EL (cell line): ENCODE results near the gene FBLN1.
A peak's percentile ranks its signal among the peaks of the same experiment; 100 is the strongest.
"Not testable (repeated sequence)": the region's sequence is repeated elsewhere in the genome, so short reads cannot be mapped to it uniquely, and the experiment has no call there.

Source experiments
- DNase-seq: peaks from one replicate; pipeline ENCODE4 v3.0.0-alpha.2; 2016

The FBLN1 gene

GRCh38 chr22:45528046-45528445 is 25.4 kb downstream of the FBLN1 start:
- no peak for DNase-seq

- no peak for DNase-seq
Observed at GRCh38 chr22:45529105-45529504, 26.4 kb downstream of the FBLN1 start.

- DNase-seq: no peak
Observed at GRCh38 chr22:45529971-45530575, 27.4 kb downstream of the FBLN1 start.

DNA sequence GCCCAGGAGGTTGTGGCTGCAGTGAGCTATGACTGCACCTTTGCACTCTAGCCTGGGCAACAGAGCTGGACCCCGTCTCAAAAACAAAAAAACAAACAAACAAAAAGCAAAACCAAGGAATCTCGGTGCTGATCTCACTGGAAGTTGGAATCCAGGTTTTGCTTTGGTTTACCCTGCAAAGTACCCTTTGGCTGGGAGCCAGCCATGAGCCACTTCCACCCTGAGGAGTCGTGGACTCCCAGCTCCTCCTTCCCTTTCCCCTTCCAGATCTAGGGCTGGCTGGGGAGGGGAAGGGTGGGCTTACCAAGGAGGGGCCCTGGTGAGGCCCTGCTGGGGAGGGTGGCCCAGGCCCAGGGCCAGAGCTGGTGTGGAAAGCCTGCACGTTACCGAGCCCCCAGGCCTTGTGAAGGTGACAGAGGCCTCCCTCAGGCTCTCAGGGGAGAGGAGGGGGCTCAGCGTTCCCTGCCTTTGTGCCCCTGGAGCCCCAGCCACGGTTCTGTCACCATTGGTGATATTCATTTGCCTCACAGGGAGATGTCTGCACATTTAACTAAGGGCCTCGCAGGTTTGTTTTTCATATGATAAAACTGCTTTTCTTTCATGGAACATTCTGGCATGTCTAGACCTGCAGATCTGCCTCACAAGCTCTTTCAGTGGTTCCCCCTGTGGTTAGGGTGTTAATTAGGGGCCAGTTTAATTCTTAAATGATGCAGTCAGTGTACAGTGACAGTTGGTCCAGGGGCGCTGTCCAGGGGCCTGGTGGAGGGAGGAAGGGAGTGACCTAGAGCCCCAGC is 29.0 kb downstream of the FBLN1 start:
- no peak for DNase-seq

DNA sequence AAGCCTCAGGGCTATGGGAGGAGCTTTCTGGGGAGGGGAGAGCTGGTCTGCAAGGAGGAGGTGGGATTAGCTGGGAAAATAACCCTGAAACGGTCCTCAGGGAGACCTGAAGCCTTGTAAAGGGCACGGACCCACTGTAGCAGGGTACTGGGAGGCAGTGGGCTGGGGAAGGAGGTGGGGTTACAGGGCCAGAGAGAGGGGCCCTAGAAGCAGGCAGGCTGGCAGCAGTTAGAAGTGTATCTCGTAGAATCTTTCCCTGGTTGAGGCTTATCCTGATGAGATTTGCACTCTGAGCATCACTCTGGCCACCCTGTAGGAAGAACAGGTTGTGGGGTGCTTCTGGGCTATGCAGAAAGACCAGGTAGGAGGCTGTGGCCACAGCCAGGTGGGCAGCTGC is 29.6 kb downstream of the FBLN1 start:
- no peak for DNase-seq

- no peak for DNase-seq
Observed at GRCh38 chr22:45533703-45534102, 31.0 kb downstream of the FBLN1 start.

DNA sequence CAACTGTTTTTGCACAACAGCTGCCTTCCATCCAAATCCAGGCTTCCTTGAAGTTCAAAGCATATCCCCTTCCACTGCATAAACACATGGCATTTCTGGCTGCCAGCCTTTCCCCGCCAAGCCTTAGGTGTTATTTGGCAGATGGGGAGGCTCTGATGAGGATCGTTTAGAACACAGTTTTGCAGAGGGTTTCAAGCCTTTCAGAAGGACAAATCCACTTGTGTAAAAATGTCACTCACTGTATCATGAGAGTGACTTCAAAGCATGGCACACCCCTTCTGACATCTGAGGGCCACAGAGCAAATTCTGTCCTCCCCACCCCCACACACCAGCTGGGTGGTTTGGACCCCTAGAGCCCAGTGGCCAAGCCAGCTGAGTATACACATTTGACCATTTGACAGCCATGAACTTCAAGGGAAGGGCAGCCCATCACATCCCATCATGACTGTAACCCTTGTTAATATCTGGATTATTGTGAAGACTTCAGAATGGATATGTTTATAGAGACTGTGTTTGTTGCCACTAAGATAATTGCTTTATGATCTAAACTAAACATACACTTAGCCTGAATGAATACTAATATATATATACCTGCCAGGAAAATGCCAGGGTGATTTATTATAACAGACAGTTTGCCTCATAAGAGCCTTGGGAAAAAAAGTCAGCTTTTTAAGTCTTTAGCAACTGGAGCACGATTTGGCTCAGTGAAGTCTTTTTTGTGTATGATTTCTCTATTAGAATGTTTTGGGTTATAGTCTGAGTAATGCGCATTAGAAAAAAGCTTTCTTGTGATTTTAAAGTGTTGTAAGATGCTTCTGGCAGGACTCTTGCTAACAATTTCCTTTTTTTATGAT is 31.9 kb downstream of the FBLN1 start:
- no peak for DNase-seq

- DNase-seq: no peak
Observed at GRCh38 chr22:45535290-45535689, 32.6 kb downstream of the FBLN1 start.

- not testable (repeated sequence) for DNase-seq
Observed at GRCh38 chr22:45535835-45536234, 33.2 kb downstream of the FBLN1 start.

- peak; percentile 87 for DNase-seq
Observed at GRCh38 chr22:45537734-45538181, 35.1 kb downstream of the FBLN1 start.

- DNase-seq: no peak
Observed at GRCh38 chr22:45538281-45538680, 35.6 kb downstream of the FBLN1 start.

DNA sequence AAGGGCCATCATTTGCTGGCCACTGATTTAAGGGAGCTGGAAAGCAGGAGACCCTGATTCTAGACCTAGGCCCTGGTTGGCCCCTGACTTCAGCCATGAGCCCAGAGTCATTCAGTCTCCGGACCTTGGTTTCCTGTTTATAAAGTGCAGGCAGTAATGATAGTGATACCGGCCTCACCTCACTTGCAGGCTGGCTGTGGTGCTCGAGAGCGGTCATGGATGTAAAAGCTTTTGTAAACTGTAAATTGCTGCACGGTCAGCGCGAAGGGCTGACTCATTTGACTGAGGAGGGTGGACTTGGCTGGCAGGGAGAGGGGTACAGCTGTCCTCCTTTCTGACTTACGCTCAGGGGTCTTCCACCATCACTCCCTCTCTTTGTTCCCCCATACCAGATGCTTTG is 37.4 kb downstream of the FBLN1 start:
- DNase-seq: no peak

- DNase-seq: no peak
Observed at GRCh38 chr22:45541382-45541979, 38.8 kb downstream of the FBLN1 start.

DNA sequence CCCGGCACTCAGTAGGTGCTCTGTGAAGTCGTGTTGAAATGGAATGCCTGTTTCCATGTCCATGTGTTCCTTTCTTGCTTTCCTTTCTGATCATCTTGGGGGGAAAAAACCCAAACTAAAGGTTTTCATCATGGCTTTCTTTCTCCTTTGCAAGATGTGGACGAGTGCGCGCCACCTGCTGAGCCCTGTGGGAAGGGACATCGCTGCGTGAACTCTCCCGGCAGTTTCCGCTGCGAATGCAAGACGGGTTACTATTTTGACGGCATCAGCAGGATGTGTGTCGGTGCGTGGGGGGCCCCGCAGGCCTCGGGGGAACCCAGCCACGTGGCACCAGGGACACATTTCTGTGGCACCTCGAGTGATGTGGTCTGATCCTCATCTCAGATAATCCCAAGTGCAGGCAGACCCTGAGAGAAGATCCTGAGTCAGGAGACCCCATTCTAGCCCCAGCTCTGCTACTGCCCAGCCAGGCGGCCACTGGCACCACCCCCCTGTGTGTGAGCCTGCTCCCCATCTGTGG is 39.4 kb downstream of the FBLN1 start:
- no peak for DNase-seq

GRCh38 chr22:45542736-45543135 is 40.1 kb downstream of the FBLN1 start:
- DNase-seq: not testable (repeated sequence)

- DNase-seq: no peak
Observed at GRCh38 chr22:45543243-45543642, 40.6 kb downstream of the FBLN1 start.

DNA sequence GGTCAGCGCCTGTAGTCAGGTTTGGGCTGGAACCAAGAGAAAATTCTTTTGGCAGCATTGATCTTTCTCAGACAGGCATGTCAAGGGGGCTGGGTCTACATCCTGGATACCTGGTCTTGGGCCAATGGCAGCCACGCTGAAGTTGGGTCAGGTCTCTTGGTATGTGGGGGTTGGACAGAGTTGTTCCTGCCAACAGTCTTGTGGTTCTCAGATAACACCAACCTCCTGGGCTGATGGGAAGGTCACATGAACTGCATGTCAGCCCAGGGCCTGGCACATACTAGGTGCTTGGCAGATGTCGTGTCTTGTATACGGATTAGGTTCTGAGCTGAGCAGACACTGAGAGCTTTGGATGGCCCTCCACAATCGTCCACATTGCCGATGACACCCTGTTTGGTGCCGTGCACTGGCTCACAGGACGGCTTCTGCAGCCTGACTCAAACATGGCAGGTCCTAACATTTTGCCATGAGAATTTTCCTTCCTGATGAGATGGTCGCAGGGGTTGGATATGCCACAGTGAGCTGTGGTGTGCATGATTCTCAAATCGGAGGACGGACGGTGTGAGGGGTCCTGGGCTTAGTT is 42.0 kb downstream of the FBLN1 start:
- no peak for DNase-seq

GRCh38 chr22:45546333-45547015 is 43.8 kb downstream of the FBLN1 start:
- DNase-seq: no peak

DNA sequence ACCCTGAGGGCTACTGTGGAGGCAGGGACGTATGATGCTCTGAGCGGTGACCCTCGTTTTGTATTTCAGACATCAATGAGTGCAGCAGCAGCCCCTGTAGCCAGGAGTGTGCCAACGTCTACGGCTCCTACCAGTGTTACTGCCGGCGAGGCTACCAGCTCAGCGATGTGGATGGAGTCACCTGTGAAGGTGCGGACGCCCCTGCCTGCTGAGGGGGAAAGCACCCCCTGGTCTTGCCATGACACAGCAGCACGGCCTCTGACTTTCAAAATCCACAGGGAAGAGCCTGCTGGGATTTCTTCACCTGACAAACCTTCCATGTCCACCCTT is 44.3 kb downstream of the FBLN1 start:
- no peak for DNase-seq

- no peak for DNase-seq
Observed at GRCh38 chr22:45547731-45548130, 45.0 kb downstream of the FBLN1 start.

GRCh38 chr22:45548247-45548840 is 45.7 kb downstream of the FBLN1 start:
- no peak for DNase-seq
